ENCODE measurements around the gene DDHD1.
A peak's percentile ranks its signal among the peaks of the same experiment; 100 is the strongest.
"Not testable (repeated sequence)": the region's sequence is repeated elsewhere in the genome, so short reads cannot be mapped to it uniquely, and the experiment has no call there.

Gene DDHD1

GRCh38 chr14:53103636-53104340 lies 49.3 kb downstream of the DDHD1 start:
- DNase-seq: no peak

GRCh38 chr14:53093206-53093605 lies 59.9 kb downstream of the DDHD1 start:
- no peak for DNase-seq

GRCh38 chr14:53090853-53091252 lies 62.3 kb downstream of the DDHD1 start:
- DNase-seq: no peak

GRCh38 chr14:53084954-53085353 lies 68.2 kb downstream of the DDHD1 start:
- DNase-seq: not testable (repeated sequence)

GRCh38 chr14:53064475-53064874 lies 88.6 kb downstream of the DDHD1 start:
- no peak for DNase-seq

GRCh38 chr14:53062856-53063255 lies 90.3 kb downstream of the DDHD1 start:
- no peak for DNase-seq

- no peak for DNase-seq
Measured at GRCh38 chr14:53060046-53060445, 93.1 kb downstream of the DDHD1 start.

GRCh38 chr14:53055003-53055402 lies 98.1 kb downstream of the DDHD1 start:
- peak; percentile 80 for DNase-seq

GRCh38 chr14:53054457-53054856 lies 98.7 kb downstream of the DDHD1 start:
- no peak for DNase-seq

- no peak for DNase-seq
Measured at GRCh38 chr14:53048631-53049030, 104.5 kb downstream of the DDHD1 start.

GRCh38 chr14:53047307-53048069 lies 105.6 kb downstream of the DDHD1 start:
- no peak for DNase-seq

- DNase-seq: no peak
Measured at GRCh38 chr14:53044486-53044885, 108.6 kb downstream of the DDHD1 start.

- no peak for DNase-seq
Measured at GRCh38 chr14:53043027-53043581, 110.0 kb downstream of the DDHD1 start.

GRCh38 chr14:53042480-53042879 lies 110.6 kb downstream of the DDHD1 start:
- DNase-seq: no peak

GRCh38 chr14:53041067-53041466 lies 112.1 kb downstream of the DDHD1 start:
- DNase-seq: no peak

- DNase-seq: no peak
Measured at GRCh38 chr14:53038629-53039028, 114.5 kb downstream of the DDHD1 start.

GRCh38 chr14:53037016-53037415 lies 116.1 kb downstream of the DDHD1 start:
- DNase-seq: no peak

- no peak for DNase-seq
Measured at GRCh38 chr14:53035336-53036210, 117.5 kb downstream of the DDHD1 start.

GRCh38 chr14:53034688-53035230 lies 118.4 kb downstream of the DDHD1 start:
- no peak for DNase-seq

GRCh38 chr14:53034036-53034435 lies 119.1 kb downstream of the DDHD1 start:
- no peak for DNase-seq

GRCh38 chr14:53032838-53033390 lies 120.2 kb downstream of the DDHD1 start:
- DNase-seq: no peak

- DNase-seq: no peak
Measured at GRCh38 chr14:53032161-53032803, 120.8 kb downstream of the DDHD1 start.

Measured in NCI-H1417 treated with DMSO at 0.1 percent for 48 hours (cell line).